ENCODE results near the gene SLCO3A1.

GRCh38 chr15:92120094-92120795 is 266.7 kb downstream of the SLCO3A1 start:
- TF ChIP-seq CTCF (IDR thresholded peaks at IDR 0.05; ENCODE audit: low read depth, low read length, missing input control) (no peak), MAX (IDR thresholded peaks at IDR 0.05) (no peak), REST (IDR thresholded peaks at IDR 0.05) (no peak), RAD21 (IDR thresholded peaks at IDR 0.05) (no peak), NR2F2 (IDR thresholded peaks at IDR 0.05) (no peak), RXRA (IDR thresholded peaks at IDR 0.05) (no peak), HNF4G (IDR thresholded peaks at IDR 0.05) (no peak), GABPA (IDR thresholded peaks at IDR 0.05 in 1 of 2, conservative IDR thresholded peaks at IDR 0.05 in 1 of 2) (no peak), ATF3 (IDR thresholded peaks at IDR 0.05) (no peak), SP1 (IDR thresholded peaks at IDR 0.05) (no peak), TAF1 (conservative IDR thresholded peaks at IDR 0.05) (no peak)
